Bronchial epithelial cell (primary cell): ENCODE data around the gene PATJ. TPM values are rescaled to one million over a fixed set of nuclear protein-coding genes. Genes with fewer than 3 reads are reported as not detected.
"Not testable (repeated sequence)": the region's sequence is repeated elsewhere in the genome, so short reads cannot be mapped to it uniquely, and the experiment has no call there.

Experiments used
- DNase-seq: peaks from one replicate; pipeline ENCODE4 v3.0.0-alpha.2; 2010; ENCODE audit warnings: low read depth
- FAIRE-seq: peaks from 2 replicates; lab custom pipeline; 2011; peaks lifted over from hg19 to GRCh38; lab: Jason Lieb, UNC
- H3K27me3 ChIP-seq: 2 replicates; pipeline ENCODE4 v1.5.1; 2011; ENCODE audit warnings: low read length; ENCODE audit not compliant: control insufficient read depth, insufficient read depth
- H3K36me3 ChIP-seq: 2 replicates; pipeline ENCODE4 v1.5.1; 2011; ENCODE audit warnings: low read length; ENCODE audit not compliant: control insufficient read depth, insufficient read depth
- H3K4me3 ChIP-seq: 2 replicates; pipeline ENCODE4 v1.5.1; 2011; ENCODE audit warnings: mild to moderate bottlenecking, low read depth, low read length, control low read depth
- CTCF ChIP-seq: IDR thresholded peaks from 2 replicates; pipeline ENCODE4 v1.5.1; 2011; ENCODE audit warnings: mild to moderate bottlenecking, moderate library complexity, low read length, control low read depth, inconsistent platforms; ENCODE audit not compliant: insufficient read depth, severe bottlenecking
- total RNA-seq: library from RNA; depleted of rRNA; stranded (reverse); fragments of >200 nt; gene quantifications from 2 replicates; pipeline ENCODE4 v1.2.1, GENCODE V29; 2014

Gene PATJ
- total RNA-seq, 1 donor from 2014 or later: 46.6 TPM

DNA sequence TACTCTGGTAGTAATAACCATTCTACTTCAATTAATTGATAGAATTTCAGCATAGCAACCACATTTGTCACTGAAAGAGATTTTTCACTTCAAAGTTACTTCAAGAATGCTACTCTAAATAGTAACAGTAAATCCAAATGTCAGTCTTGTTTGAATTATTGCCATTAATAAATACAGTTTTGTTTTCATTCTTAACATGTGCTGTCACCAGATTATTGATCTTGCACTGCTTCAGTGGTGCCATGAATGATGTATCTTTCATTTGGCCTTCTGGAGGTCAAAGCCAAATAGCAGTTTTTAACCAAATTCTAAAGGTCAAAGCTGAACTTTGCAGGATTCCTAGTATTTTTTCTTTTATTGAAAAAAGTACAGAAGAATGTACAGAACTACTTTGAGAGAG is 199.5 kb downstream of the PATJ start:
- DNase-seq (no peak), FAIRE-seq (no peak)
- Histone ChIP-seq H3K27me3 (no peaks in the 10 kb centered on the region), H3K36me3 (peaks cover 3% of the 10 kb centered on the region), H3K4me3 (no peak overlapping the region)
- TF ChIP-seq CTCF: no peak

GRCh38 chr1:61942856-61943255 is 200.6 kb downstream of the PATJ start:
- no peak overlapping the region for H3K4me3 ChIP-seq
- peaks cover 3% of the 10 kb centered on the region for H3K36me3 ChIP-seq
- no peak for TF ChIP-seq CTCF
- H3K27me3 ChIP-seq: no peaks in the 10 kb centered on the region
- DNase-seq (no peak), FAIRE-seq (no peak)

- not testable (repeated sequence) for H3K4me3 ChIP-seq, H3K27me3 ChIP-seq, FAIRE-seq, H3K36me3 ChIP-seq, DNase-seq
These were observed 206.4 kb downstream of the PATJ start for GRCh38 chr1:61948685-61949084.

DNA sequence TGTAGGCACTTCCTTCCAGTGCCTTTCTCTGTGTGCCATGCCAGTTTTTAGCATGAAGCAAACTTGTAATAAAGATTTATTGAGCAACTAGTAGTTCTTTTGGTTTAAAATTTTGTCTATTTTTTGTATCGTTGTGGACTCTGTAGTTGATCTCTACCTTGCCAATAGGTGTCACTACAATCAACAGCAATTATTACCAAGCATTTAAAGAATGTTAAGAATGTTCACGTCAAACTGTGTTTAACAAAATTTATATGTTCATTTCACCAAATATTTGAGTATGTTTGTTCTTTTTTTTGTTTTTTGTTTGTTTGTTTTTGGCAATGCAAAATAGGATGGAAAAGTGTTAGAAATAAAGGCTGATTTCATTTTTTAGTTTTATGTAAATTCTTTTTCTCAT is 208.1 kb downstream of the PATJ start:
- DNase-seq: peak; percentile 38
- no peaks in the 10 kb centered on the region for H3K36me3 ChIP-seq
- no peak for FAIRE-seq
- peak; percentile 25 for TF ChIP-seq CTCF
- H3K27me3 ChIP-seq: no peaks in the 10 kb centered on the region
- H3K4me3 ChIP-seq: no peak overlapping the region

DNA sequence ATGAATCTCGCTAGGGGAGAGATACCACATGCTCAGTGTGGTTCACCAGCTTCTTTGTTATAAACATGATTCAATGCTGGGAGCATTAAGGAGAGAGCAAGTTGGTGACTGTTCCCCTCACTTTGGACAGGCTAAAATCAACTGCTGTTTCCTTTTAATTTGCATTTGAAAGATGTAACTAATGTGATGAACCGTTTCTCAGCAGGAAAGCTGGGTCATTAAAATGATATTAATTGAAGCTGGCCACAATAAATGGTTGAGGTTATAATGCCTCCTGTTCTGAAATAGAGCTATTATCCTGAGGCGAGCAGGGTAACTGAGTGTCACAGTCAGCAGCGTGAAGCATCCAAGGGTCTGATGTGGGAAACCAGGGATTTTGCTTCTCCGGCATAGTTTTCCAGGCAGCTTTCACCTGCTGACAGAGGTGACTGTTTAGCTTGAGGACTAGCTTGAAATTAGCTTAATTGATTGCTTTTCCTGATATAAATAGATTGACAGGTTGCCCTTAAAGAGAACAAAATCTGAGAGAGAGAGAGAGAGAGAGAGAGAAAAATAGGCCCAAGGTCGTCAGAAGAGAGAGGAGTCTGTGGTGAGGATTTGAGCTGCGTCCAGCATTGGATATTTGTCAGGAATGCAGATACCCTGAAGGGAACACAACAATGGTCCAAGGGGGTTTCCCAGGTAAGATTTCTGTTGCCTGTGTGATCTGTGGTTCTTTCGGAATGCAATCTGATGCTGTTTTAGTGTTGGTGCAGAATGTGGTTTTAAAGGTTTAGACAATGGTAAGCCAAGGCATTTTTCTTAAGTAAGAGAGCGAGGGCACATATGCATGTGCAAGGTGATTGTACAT is 209.7 kb downstream of the PATJ start:
- no peaks in the 10 kb centered on the region for H3K36me3 ChIP-seq
- DNase-seq (peak; percentile 37), FAIRE-seq (no peak)
- H3K27me3 ChIP-seq: no peaks in the 10 kb centered on the region
- H3K4me3 ChIP-seq: no peak overlapping the region
- TF ChIP-seq CTCF: no peak

- no peak for TF ChIP-seq CTCF
- H3K36me3 ChIP-seq: no peaks in the 10 kb centered on the region
- no peaks in the 10 kb centered on the region for H3K27me3 ChIP-seq
- DNase-seq (no peak), FAIRE-seq (no peak)
- no peak overlapping the region for H3K4me3 ChIP-seq
These were observed 210.4 kb downstream of the PATJ start for GRCh38 chr1:61952675-61953074.
